Activated CD8-positive, alpha-beta memory T cell treated with anti-CD3 and anti-CD28 coated beads, Interleukin-2, amount 50 U/mL, for 4 hours (primary cell): ENCODE data around the gene MAEA.

Experiments
- DNase-seq: peaks from one replicate; pipeline ENCODE4 v3.0.0-alpha.2; 2020

The MAEA gene

DNA sequence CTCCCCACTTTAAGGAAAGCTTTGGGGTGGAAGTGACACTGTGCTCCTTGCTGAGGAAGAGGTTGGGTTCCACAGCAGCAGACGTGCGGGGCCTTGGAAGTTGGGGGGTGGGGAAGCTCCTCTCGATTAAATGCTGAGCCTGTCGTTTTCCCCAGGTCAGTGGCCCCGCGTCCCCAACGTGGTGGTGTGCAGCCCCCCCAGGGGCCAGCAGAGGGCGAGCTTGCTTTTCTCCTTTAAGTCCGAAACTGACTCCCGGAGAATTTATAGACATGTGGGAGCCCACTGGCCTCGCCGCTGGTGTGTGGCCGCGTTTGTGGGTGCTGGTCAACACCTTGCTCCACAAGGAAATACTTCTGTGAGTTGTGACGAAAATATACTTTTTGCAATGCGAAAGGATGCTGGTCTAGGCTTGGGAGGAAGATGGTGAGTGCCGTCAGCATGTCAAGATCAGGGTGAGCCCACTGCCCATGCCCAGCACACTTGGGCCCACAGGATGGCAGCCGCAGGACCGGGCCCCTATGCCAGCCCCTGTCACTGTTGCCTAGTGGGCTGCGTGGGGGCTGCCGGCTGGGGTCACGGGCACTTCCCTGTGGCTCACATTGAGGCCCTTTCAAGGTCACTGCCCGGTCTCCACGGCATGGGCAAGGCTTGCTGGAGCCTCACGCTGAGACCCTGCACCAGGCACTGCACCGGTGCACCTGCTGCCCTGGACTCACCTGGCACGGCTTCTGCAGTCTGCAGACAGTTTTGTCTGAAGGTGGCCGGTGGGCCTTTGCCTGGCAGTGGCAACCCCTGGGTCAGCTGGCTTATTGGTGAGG, 66.7 kb downstream of the MAEA start:
- peak; percentile 47 for DNase-seq

DNA sequence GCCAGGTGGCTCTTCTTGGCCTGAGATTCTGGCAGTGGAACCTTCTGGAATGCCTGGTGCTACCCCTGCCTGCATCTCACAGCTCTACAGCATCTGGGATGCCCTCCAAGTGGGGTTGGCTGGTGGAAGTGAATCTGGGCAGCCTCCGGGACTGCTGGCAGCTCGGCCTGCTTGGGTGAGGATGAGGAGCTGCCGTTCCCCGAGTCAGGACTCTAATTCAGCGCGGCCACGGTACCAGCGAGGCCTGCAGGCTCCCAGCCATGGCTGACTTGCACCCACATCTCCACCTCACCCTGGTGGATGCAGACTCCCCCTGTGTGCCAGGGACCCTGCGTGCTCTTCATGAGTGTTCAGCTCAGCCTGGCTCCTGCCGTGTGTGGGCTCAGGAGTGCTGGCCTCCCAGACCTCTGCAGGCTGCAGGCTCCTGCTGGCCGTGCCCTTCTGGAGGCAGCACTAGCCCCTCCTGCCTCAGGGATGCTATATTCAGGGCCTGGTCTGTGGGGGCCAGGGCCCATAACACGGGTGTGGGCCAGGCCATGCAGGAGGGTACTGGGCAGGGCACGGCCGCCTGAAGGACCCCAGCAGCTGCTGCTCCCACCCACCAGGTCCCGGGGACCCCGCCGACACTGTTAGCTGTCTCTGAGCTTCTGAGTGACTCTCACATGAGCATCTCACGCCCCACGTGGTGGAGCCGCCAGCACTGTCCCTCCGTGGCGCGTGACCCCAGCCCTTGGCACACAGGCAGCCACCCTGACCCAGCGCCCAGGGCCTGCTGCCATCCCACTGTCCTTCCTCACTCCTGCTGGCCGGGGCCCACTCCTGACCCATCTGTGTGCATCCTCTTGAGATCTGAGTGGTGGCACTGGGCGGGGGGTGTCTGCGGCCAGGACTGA, 67.9 kb downstream of the MAEA start:
- DNase-seq: no peak

DNA sequence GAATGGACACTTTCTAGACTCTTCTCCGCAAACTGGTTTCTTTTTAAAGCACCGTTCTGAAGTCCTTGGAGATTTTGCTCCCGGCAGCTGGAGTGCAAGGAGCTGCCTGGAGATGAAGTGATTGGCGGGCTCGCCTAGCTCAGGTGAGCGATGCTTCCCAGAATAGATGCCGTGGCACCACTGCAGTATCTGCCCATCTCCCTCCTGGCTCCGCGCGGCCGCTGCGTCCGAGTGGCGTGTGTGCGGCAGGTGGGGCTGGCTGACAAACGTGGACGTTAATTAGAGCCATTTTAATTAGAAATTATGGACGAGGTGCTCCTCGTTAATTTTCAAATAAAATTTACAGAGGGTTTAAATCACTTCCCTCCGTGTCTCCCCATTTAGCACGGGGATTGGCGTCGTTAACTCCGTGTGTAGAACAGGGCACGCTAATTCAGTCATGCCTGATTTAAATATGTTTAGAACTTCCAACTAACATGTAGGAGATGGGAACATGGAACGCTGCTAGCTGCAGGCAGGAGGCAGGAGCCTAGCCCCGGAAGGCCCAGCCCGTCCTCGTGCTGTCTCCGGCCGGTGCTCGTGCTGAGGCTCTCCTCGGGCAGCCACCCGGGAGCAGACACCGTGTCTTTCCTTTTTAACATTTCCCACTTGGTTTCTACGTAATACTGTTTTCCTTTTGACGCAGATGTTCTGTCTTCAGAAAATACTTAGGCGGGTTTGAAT, 68.9 kb downstream of the MAEA start:
- DNase-seq: no peak

GRCh38 chr4:1359144-1359501, 69.4 kb downstream of the MAEA start:
- no peak for DNase-seq

DNA sequence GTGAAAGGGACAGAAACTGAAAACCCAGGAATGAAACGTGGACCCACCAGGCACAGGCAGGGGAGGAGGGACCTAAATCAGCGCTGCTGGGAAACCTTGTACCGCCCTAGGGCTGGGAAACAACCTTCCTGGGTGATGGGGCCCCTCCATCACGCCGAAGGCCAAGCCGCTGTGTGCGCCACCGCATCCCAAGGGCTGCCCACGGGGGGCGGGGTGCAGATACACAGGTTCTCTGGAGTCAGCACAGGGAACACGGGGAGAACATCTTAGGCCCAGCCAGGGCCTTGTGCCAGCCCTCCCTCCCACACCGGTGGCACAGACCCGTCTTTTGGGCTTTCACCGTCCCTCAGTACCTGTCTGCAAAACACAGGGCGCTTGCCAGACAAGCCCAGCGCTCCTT, 70.3 kb downstream of the MAEA start:
- DNase-seq: no peak

DNA sequence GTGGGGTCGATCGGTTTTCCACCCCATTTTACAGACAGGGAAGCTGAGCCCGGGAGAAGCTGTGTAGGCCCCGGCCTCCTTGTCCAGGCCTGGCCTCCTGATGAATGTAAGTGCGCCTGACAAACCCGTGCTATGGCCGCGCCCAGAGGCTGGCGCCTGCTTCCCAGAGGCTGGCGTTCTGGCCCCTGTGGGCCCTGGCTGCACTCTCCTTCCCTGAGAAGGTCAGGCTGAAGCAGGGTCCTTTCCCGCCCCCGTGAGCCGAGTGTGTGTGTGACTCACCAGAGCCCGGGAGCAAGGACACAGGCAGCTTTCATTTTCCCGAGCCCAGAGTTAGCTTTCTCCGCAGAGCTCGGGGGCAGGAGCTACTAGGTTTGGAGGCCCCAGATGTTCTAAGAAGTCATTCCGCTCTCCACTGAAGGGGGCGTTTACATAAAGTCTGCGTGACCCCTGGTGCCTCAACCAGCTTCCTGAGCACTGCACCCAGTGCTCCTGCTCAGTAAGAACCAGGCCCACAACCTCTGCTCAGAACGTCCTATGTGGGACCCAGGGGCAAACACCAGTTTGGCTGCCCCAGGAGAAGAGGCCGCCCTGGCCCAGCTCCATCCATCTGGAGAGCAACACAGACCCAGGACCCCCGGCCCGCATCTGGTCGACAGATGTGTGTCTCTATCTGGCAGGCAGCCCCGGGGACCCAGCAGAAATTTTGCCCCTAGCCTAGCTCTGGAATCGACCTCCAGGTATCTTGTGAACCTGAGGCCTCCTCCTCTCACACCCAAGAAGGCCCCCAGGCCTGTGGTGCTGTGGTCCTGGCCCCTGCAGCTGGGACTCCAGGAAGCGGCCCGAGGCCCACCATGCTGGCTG, 71.0 kb downstream of the MAEA start:
- DNase-seq: no peak

GRCh38 chr4:1361431-1361830, 71.7 kb downstream of the MAEA start:
- DNase-seq: no peak

DNA sequence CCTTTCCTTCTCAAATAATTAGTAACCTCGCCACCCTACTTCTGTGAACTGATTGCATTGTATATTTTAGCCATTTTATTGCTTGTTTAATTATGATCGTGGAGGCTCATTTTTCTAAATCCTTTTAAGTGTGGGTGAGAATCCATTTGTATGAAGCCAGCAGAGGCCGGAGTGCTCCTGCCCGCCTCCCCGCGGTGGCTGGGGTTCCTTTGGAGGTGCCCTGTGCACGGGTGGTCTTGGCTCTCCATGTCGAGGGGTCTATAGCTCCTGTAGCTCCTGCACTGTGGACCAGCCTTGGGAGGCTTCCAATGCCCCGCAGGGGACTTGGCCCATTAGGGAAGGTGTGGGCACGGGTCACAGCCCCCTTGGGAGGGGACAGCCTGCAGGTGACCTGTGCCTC, 72.4 kb downstream of the MAEA start:
- DNase-seq: no peak

GRCh38 chr4:1362521-1362920, 72.8 kb downstream of the MAEA start:
- DNase-seq: no peak

DNA sequence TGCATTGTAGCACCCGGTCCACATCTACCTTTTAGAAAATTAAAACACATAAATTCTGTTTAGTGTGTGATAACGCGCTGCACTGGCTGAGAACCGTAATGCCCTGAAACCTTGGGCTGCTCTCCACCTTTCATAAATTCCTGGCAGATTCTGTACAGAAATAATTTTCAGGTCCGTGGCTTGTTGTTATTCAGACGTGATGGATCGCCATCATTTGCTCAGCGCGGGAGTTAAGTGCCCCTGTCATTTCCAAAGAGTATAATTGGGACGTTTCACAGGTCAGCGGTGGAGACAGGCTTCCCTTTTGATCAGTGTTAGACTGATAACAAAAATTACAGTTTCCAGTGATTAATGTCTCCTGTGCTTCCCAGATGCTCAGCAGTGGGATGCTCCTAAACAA, 73.8 kb downstream of the MAEA start:
- no peak for DNase-seq

GRCh38 chr4:1364217-1364616, 74.5 kb downstream of the MAEA start:
- no peak for DNase-seq

GRCh38 chr4:1364748-1365147, 75.1 kb downstream of the MAEA start:
- no peak for DNase-seq

DNA sequence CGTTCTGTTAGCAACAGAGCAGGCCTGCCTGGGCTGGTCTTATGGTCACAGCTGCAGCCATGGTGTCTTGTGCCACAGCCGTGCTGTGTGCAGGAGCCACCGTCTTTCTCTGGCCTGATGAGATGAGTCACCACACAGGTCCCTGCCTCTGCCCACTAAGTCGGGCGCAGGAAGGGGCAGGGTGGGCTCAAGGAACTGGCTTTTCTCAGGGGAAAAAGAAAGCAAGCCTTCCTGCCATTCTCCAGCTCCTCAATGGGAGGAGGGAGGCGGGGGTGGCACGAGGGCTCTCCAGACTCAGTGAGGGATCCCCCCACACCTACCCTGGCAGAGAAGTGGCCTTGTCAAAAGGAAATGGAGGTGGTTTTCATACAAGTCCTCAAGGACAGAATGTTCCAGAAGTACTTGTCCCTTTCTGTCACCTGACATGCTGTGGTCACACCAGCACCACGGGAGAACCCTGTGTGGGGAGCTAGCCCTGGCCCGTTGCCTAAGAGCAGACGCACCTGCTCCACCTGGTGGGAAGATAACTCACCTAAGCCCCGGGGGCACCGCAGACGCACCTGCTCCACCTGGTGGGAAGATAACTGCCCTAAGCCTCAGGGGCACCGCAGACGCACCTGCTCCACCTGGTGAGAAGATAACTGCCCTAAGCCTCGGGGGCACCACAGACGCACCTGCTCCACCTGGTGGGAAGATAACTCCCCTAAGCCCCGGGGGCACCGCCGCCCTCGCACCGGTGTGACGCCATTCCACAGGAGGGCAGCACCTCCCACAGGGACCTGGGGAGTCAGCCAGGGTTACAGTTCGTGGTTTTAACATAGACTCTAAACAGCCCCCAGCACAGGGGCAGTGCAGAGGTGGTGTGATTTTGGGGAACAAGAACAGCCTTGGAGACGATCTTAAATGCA, 75.8 kb downstream of the MAEA start:
- no peak for DNase-seq

DNA sequence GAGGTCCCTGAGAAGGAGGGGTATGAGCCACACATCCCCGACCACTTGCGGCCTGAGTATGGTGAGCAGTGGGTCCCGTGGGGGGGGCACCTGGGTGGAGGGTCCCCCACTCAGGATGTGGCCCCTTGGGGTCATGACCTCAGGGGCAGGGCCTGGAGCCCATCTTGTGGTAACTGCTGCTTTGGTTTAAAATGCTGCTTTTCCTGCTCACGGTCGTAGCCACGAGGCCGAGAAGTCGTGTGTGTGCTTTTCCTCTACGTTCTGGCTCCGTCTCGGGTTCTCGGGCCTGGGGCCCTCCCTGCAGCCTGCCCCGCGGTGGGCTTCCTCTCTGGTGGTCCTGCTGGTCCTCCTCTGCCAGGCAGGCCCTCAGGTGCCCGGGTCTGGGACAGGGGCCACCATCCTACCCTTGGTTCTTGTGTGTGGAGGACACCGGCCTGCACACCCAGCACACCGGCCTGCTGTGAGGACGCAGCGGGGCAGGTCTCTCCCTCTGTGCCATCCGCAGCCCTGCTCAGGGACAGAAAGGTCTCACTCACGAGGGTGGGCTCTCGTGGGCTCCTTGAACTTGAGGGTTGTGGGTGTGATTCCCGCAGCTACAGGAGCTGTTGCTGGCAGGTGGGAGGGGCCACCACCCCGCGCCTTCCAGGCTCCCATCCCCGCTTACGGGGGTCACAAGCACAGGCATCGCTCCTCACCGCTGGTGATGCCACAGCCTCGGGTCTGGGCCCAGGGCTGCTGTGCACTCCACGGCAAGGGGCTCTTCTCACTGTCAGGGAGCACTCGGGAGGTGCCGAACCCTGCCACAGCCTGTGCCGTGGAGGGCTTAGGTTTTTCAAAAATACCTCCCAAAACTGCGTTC, 76.9 kb downstream of the MAEA start:
- no peak for DNase-seq

DNA sequence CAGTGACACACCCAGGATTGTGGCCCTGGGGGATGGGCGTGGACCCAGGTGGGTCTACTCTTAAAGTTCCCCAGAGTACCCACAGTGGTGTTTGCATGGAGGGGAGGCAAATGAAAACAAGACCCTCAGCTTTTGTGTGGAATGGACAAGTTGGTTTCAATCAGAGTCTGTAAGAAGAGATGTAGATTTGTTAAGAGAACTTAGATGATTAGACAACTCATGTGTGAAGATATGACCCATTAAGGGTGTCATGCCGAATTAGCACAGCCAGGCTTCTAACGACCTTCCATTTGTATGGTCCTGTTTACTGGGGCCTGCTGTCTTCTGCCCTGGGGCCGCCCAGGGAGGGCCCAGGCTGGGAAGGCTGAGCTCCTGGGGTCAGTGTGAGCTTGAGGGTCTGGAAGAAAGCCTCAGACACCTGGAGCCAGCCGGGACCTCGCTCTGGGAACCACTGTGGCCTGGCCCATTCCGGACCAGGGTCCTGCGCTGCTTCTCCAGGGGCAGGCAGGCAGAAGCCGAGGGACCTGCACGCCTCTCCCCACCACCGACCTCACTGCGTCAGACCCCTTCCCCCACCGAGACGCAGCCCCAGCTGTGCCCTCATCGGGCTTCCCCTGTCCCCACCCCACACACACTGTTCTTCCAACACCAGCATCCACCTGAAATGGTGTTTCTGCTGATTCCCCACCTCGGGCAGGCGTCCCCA, 77.7 kb downstream of the MAEA start:
- no peak for DNase-seq

GRCh38 chr4:1367936-1368289, 78.2 kb downstream of the MAEA start:
- DNase-seq: no peak

DNA sequence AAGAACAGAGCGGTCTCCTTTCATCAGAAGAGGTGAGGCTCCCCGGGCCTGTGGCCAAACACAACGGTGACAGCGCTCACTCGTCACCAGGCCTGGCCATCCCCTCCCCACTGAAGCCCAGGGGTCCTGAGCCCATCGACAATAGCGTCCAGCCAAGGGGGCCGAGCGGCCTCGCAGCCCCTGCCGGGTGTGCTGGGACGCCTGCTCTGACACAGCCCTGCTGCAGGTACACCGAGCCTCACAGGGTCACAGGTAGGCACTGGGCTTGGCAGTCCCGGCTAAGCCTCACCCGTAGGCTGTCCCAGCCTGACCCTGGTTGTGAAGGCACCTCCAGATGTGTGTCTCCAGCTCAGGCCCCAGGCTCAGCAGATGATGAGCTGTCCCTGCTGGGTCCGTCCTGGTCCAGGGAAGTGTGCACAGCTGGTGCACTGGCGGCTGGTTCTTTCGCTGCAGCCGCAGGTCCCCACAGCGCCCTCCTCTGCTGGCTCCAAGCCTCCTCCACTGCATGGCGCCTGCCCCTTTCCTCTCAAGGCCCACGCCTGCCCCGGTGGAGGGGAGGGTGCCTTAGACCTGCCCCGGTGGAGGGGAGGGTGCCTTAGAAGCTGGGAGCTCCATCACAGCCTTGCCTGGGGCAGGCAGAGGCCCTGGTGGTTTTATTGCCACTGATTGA, 78.9 kb downstream of the MAEA start:
- no peak for DNase-seq

GRCh38 chr4:1369091-1369450, 79.4 kb downstream of the MAEA start:
- no peak for DNase-seq

GRCh38 chr4:1369479-1370079, 79.9 kb downstream of the MAEA start:
- no peak for DNase-seq
